Lower leg skin (tissue), 4 donors: ENCODE results near the gene SORBS2. TPM values are rescaled to one million over a fixed set of nuclear protein-coding genes. Genes with fewer than 3 reads are reported as not detected.

Experiments
- DNase-seq, 2 donors: peaks; one replicate each; pipeline ENCODE4 v3.0.0-alpha.2; 2019; ENCODE audit warnings: low spot score in 2 of 2
- H3K4me3 ChIP-seq: fragments of 200-600 bp; sonication (generic); 2 replicates; pipeline ENCODE4 v1.5.1; 2017; ENCODE audit warnings: mild to moderate bottlenecking, low read depth; ENCODE audit not compliant: poor library complexity, severe bottlenecking
- CTCF ChIP-seq, 3 donors: fragments of 450-650 bp; IDR thresholded peaks; one replicate each; pipeline ENCODE4 v1.5.1; 2016; ENCODE audit warnings: antibody characterized with exemption in 3 of 3, mild to moderate bottlenecking in 3 of 3, moderate library complexity in 2 of 3
- POLR2A ChIP-seq, 2 donors: fragments of 450-650 bp; IDR thresholded peaks; one replicate each; pipeline ENCODE4 v1.6.1; 2016 to 2017; ENCODE audit warnings: antibody characterized with exemption in 2 of 2, mild to moderate bottlenecking in 1 of 2, moderate library complexity in 1 of 2
- WGBS, 2 donors: methylation state at CpG; one replicate each; pipeline ENCODE4 v1.1.5; 2018; 5-methylcytosine and 5-hydroxymethylcytosine counted together
- intact Hi-C: fragments of 100-400 bp; cut with DNase I; formaldehyde crosslinking; loops from one replicate; pipeline ENCODE4 v1.15.0; 2023; ENCODE audit warnings: low total_unique reads
- total RNA-seq, 4 donors: library from RNA; depleted of rRNA; stranded (reverse); fragments of >200 nt; gene quantifications; one replicate each; pipeline ENCODE4 v1.1.0, GENCODE V29; 2016

Gene SORBS2
- total RNA-seq, 4 donors from 2014 or later = 10.5 to 34.7 (median 20.6) TPM

DNA sequence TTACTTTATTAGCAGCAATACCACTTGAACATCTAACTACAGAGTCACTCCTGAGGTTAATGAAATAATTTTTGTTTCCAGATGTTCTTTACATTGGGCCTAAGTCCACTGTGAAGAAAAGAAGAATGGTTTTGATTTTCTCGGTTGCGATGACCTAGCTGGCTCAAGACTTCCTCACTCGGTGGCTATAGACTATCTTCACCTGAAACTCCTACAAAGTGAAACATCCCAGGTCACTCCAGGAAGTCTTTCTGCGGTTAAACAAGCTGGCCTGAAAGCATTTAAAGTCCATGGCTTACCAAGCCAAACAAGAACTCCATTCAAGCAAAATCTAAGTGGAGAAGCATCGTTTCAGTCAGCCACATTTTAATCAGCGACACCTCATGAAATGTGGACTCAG lies 13.7 kb upstream of the SORBS2 start:
- H3K4me3 ChIP-seq = no peak overlapping the region
- intact Hi-C loops = no loop called here
- DNase-seq = no peak
- TF ChIP-seq CTCF (IDR thresholded peaks at IDR 0.05) (no peak), POLR2A (IDR thresholded peaks at IDR 0.05) (no peak)
- WGBS, 2 donors = 88 to 90% methylated on average over 6 of the region's 6 CpGs

GRCh38 chr4:185822791-185823190 lies 10.8 kb upstream of the SORBS2 start:
- 73 to 80% methylated on average over 10 of the region's 10 CpGs for WGBS, 2 donors
- no peak for TF ChIP-seq POLR2A (IDR thresholded peaks at IDR 0.05)
- intact Hi-C loops = no loop called here
- no peak overlapping the region for H3K4me3 ChIP-seq
- no peak for DNase-seq

- no peak for TF ChIP-seq POLR2A (IDR thresholded peaks at IDR 0.05)
- no peak for TF ChIP-seq CTCF (IDR thresholded peaks at IDR 0.05)
- H3K4me3 ChIP-seq = no peak overlapping the region
- no peak for DNase-seq
- 90 to 95% methylated on average over 11 of the region's 11 CpGs for WGBS, 2 donors
- intact Hi-C loops = no loop called here
These were observed 9.0 kb upstream of the SORBS2 start for GRCh38 chr4:185821029-185821419.

DNA sequence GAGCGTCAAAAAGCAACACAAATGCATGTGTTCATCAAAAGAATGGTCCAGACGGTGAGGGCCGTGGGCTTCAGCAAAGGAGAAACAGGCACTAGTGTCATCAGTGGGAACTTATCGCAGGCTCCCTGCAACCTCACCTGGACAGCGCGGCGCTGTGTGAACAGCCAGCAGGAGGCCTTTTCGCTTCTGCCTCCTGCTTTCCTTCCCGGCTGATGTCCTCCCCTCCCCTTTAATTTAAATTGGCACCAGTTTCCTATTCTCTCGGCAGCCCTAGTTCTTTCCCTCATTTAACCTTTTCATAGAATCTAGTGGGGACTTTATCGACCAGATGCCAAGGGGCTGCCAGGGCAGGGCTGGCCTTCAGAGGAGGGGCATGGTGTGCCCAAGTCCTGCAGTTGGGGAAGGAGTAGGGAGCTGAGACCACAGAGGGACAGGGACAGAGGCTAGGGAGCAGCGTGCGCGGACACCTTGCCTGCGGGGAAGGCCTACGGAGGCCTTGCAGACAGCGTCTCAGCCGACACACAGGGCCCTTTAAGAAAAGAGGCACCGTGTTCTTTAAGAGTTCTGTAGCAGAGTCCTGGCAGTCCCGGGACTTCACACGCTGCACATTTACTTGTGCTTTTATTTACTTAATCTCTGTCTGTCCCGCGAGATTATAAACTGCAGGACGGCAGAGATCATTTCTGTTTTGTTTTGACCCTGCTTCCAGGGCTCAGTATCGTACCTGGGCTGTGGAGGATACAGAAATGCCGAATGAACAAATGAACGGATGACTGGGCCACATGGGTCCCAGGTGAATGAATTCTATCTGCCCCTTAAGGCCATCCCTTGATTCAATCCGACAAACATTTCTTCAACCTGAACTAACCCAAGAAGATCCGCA lies 8.4 kb upstream of the SORBS2 start:
- TF ChIP-seq CTCF (IDR thresholded peaks at IDR 0.05) (no peak), POLR2A (IDR thresholded peaks at IDR 0.05) (no peak)
- no peak for DNase-seq
- 81 to 84% methylated on average over 29 of the region's 29 CpGs for WGBS, 2 donors
- no peak overlapping the region for H3K4me3 ChIP-seq
- intact Hi-C loops = no loop called here

- no peak for DNase-seq
- H3K4me3 ChIP-seq = no peak overlapping the region
- 91 to 99% methylated on average over 5 of the region's 5 CpGs for WGBS, 2 donors
- intact Hi-C loops = no loop called here
- TF ChIP-seq POLR2A (IDR thresholded peaks at IDR 0.05) = no peak
- no peak for TF ChIP-seq CTCF (IDR thresholded peaks at IDR 0.05)
These were observed 7.2 kb upstream of the SORBS2 start for GRCh38 chr4:185819144-185819543.

DNA sequence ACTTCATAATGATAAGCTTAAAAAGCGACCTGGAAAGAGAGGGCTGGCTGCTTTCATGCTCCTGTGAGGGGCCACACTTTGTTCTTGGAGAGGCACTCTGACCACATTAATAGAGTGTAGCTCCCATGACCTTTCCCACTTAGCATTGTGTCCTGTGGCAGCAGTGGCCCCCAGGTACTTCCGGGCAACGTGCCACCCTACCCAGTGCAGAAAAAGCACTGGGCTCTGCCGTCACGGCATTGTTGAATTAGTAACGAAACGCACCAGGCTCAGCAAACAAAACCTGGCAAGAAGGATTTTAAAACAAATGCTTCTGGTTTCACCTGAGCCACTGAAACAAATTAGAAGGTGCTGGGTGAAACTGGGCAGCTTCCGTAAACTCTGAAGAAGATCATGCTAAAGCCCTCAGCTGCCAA lies 5.4 kb upstream of the SORBS2 start:
- no peak overlapping the region for H3K4me3 ChIP-seq
- TF ChIP-seq CTCF (IDR thresholded peaks at IDR 0.05) (no peak), POLR2A (IDR thresholded peaks at IDR 0.05) (no peak)
- intact Hi-C loops = no loop called here
- WGBS, 2 donors = 74 to 87% methylated on average over 8 of the region's 8 CpGs
- no peak for DNase-seq
